ENCODE data around the gene MROH2B.

MROH2B gene

GRCh38 chr5:40957048-40957447 lies 114.1 kb downstream of the MROH2B start:
- Histone ChIP-seq H3K4me3 (ENCODE audit: low read depth in 1 of 2, low read length in 1 of 2) (no peak overlapping the region), H3K36me3 (no peaks in the 10 kb centered on the region), H3K4me1 (ENCODE audit: control insufficient read depth in 1 of 2, insufficient read depth in 1 of 2, low read depth in 1 of 2, low read length in 1 of 2) (no peaks in the 10 kb centered on the region), H3K9me3 (no peaks in the 10 kb centered on the region), H3K27me3 (no peaks in the 10 kb centered on the region), H3K27ac (no peak overlapping the region)
- TF ChIP-seq CTCF (IDR thresholded peaks at IDR 0.05), result no peak

- no peaks in the 10 kb centered on the region for H3K27me3 ChIP-seq
Observed at GRCh38 chr5:40955313-40955712, 115.8 kb downstream of the MROH2B start.

More at GRCh38 chr5:40955313-40955712, 115.8 kb downstream of the MROH2B start:
- no peaks in the 10 kb centered on the region for H3K9me3 ChIP-seq
- H3K4me3 ChIP-seq (ENCODE audit: low read depth in 1 of 2, low read length in 1 of 2), result no peak overlapping the region
- TF ChIP-seq CTCF (IDR thresholded peaks at IDR 0.05), result no peak
- no peak overlapping the region for H3K27ac ChIP-seq
- no peaks in the 10 kb centered on the region for H3K4me1 ChIP-seq (ENCODE audit: control insufficient read depth in 1 of 2, insufficient read depth in 1 of 2, low read depth in 1 of 2, low read length in 1 of 2)
- no peaks in the 10 kb centered on the region for H3K36me3 ChIP-seq
